HepG2 (cell line): Measurements from ENCODE around the gene DEGS1. TPM values are rescaled to one million over a fixed set of nuclear protein-coding genes. Genes with fewer than 3 reads are reported as not detected.

Experiments used
- ADNP ChIP-seq: sonication (generic); formaldehyde crosslinking; IDR thresholded peaks from 2 replicates; pipeline ENCODE4 v1.4.0; 2020; ENCODE audit warnings: missing genetic modification reagents
- BRCA1 ChIP-seq: sonication (generic); formaldehyde crosslinking; IDR thresholded peaks from 2 replicates; pipeline ENCODE4 v1.4.0; 2020; ENCODE audit warnings: missing genetic modification reagents
- CBFB ChIP-seq: sonication (generic); formaldehyde crosslinking; IDR thresholded peaks from 2 replicates; pipeline ENCODE4 v1.4.0; 2020; ENCODE audit warnings: missing genetic modification reagents
- CCDC6 ChIP-seq: sonication (generic); formaldehyde crosslinking; IDR thresholded peaks from 2 replicates; pipeline ENCODE4 v1.8.1; 2022; ENCODE audit warnings: mild to moderate bottlenecking, missing genetic modification reagents, moderate library complexity
- EEA1 ChIP-seq: sonication (generic); formaldehyde crosslinking; IDR thresholded peaks from 2 replicates; pipeline ENCODE4 v1.5.1; 2020; ENCODE audit warnings: mild to moderate bottlenecking, missing genetic modification reagents, borderline replicate concordance
- FOXC1 ChIP-seq: sonication (generic); formaldehyde crosslinking; IDR thresholded peaks from 2 replicates; pipeline ENCODE4 v1.8.0; 2022; ENCODE audit warnings: mild to moderate bottlenecking, missing genetic modification reagents, borderline replicate concordance
- HOXA5 ChIP-seq: sonication (generic); formaldehyde crosslinking; IDR thresholded peaks from 2 replicates; pipeline ENCODE4 v1.4.0; 2020; ENCODE audit warnings: missing genetic modification reagents
- KAT2B ChIP-seq: fragments of 150-350 bp; IDR thresholded peaks from 2 replicates; pipeline ENCODE4 v1.6.1; 2014; ENCODE audit warnings: low read depth, low read length, borderline replicate concordance
- MAZ ChIP-seq, 2 experiments: sonication (generic) in 1 of 2; formaldehyde crosslinking in 1 of 2; IDR thresholded peaks; 2 replicates each; pipeline versions ENCODE4 v1.5.0 to v1.6.1; 2012 to 2020; ENCODE audit warnings: low read depth in 2 of 2, mild to moderate bottlenecking in 2 of 2, borderline replicate concordance in 1 of 2, improper control_type of control experiment in 1 of 2, low read length in 1 of 2, missing genetic modification reagents in 1 of 2, moderate library complexity in 1 of 2
- MXD4 ChIP-seq: IDR thresholded peaks from 2 replicates; pipeline ENCODE4 v1.6.1; 2016; ENCODE audit warnings: mild to moderate bottlenecking, missing biosample characterization, missing genetic modification reagents
- SIX4 ChIP-seq: sonication (generic); formaldehyde crosslinking; IDR thresholded peaks from 2 replicates; pipeline ENCODE4 v1.4.0; 2020; ENCODE audit warnings: missing genetic modification reagents
- SP1 ChIP-seq, 2 experiments: fragments of 450-650 bp in 1 of 2; sonication (generic) in 1 of 2; formaldehyde crosslinking in 1 of 2; IDR thresholded peaks; 2 replicates each; pipeline versions ENCODE4 v1.4.0 to v1.6.1; 2016 to 2020; ENCODE audit warnings: missing genetic modification reagents in 1 of 2
- ZFP1 ChIP-seq: IDR thresholded peaks from 2 replicates; pipeline ENCODE4 v1.6.1; 2016
- ZNF260 ChIP-seq: sonication (generic); formaldehyde crosslinking; IDR thresholded peaks from 2 replicates; pipeline ENCODE4 v1.4.0; 2020; ENCODE audit warnings: missing genetic modification reagents, low read depth, mild to moderate bottlenecking, borderline replicate concordance
- ZNF329 ChIP-seq: sonication (generic); formaldehyde crosslinking; IDR thresholded peaks from 2 replicates; pipeline ENCODE4 v1.9.0; 2021; ENCODE audit warnings: low read depth, mild to moderate bottlenecking, missing genetic modification reagents
- ZNF468 ChIP-seq: sonication (generic); formaldehyde crosslinking; IDR thresholded peaks from 2 replicates; pipeline ENCODE4 v1.8.0; 2022; ENCODE audit warnings: mild to moderate bottlenecking, moderate library complexity, missing genetic modification reagents
- ZNF550 ChIP-seq: sonication (generic); formaldehyde crosslinking; IDR thresholded peaks from 2 replicates; pipeline ENCODE4 v1.4.0; 2020; ENCODE audit warnings: mild to moderate bottlenecking, missing genetic modification reagents, borderline replicate concordance
- ZNF709 ChIP-seq: sonication (generic); formaldehyde crosslinking; IDR thresholded peaks from 2 replicates; pipeline ENCODE4 v1.5.0; 2020; ENCODE audit warnings: mild to moderate bottlenecking, missing genetic modification reagents
- ZNF788 ChIP-seq: sonication (generic); formaldehyde crosslinking; IDR thresholded peaks from 2 replicates; pipeline ENCODE4 v1.5.0; 2020; ENCODE audit warnings: mild to moderate bottlenecking, missing genetic modification reagents, borderline replicate concordance
- polyA plus RNA-seq, 8 experiments: library from polyadenylated mRNA; depleted of rRNA in 3 of 8; stranded (reverse) in 7 of 8; unstranded in 1 of 8; fragments of >200 nt; fragmentation: Illumina TruSeq in 4 of 8; extraction: Trizol in 4 of 8; gene quantifications; 2 replicates each; pipeline versions ENCODE4 v1.2.1 to v1.2.3, GENCODE V29; 2011 to 2016; ENCODE audit warnings: low read depth in 4 of 8, missing spikeins in 1 of 8, mixed read lengths in 1 of 8; ENCODE audit not compliant: insufficient read depth in 1 of 8
- total RNA-seq, 5 experiments: library from RNA; depleted of rRNA; stranded (reverse); fragments of >200 nt; fragmentation: Illumina TruSeq; extraction: Trizol; gene quantifications; 2 replicates each; pipeline ENCODE4 v1.2.3, GENCODE V29; 2016; ENCODE audit warnings: low read depth in 1 of 5
- TF ChIP-seq, protein P1 (sequence below): sonication (generic); formaldehyde crosslinking; IDR thresholded peaks from 2 replicates; pipeline ENCODE4 v1.8.0; 2022; ENCODE audit warnings: mild to moderate bottlenecking, missing genetic modification reagents, moderate library complexity
- TF ChIP-seq, protein P2 (sequence below): sonication (generic); formaldehyde crosslinking; IDR thresholded peaks from 2 replicates; pipeline ENCODE4 v1.5.1; 2020; ENCODE audit warnings: missing genetic modification reagents, mild to moderate bottlenecking, borderline replicate concordance
- TF ChIP-seq, protein P3 (sequence below): IDR thresholded peaks from 2 replicates; pipeline ENCODE4 v1.6.1; 2016; ENCODE audit warnings: missing compliant biosample characterization, missing genetic modification reagents, borderline replicate concordance
- TF ChIP-seq, protein P4 (sequence below): sonication (generic); formaldehyde crosslinking; IDR thresholded peaks from 2 replicates; pipeline ENCODE4 v1.8.1; 2022; ENCODE audit warnings: mild to moderate bottlenecking, missing genetic modification reagents

DEGS1 gene
- total and polyA plus RNA-seq, 2 of the 13 experiments (the other 11 are each of a cell fraction or from before 2014, with no cell fraction given), result 18.1 to 35.9 TPM

DNA sequence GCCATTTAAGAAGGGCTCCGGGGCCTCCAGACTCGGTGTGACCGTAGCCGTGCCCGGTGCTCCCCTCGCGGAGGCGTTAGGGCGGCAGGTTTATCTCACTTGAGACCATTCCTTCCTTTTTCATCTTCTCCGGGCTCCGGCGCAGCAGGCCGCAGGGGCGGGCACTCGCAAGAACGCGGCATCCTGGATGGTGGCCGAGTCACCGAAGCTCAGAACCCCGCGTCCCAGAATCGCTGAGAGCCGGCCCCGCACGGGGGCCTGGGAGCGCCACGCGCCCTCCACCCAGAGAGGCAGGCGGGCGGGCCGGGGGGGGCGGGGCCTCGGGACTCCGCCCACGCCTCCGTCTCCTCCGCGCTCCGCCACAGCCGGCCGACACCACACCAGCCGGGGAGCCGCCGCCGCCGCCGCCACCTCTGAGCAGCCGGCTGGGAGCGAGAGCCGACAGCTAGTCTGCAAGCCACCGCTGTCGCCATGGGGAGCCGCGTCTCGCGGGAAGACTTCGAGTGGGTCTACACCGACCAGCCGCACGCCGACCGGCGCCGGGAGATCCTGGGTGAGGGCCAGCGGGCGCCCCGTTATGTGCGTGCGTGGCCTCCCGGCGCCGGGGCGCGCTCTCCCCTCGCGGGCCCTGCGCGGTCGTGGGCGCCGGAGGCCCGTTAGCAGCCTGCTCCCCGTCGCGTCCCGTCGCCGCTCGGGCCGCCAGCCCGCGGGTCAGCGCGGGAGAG is at the start of gene DEGS1 (continued):
- TF ChIP-seq ZNF260 (no peak), SIX4 (no peak), MXD4 (no peak), CBFB (CRISPR knock-in tag) (no peak), SP1 (IDR thresholded peaks at IDR 0.05) (no peak), SP1 (CRISPR knock-in tag; IDR thresholded peaks at IDR 0.05) (no peak; the same call in 1 of the 2 replicates), ZNF550 (CRISPR knock-in tag) (no peak), BRCA1 (CRISPR knock-in tag) (no peak), ZNF788 (CRISPR knock-in tag) (no peak; the same call in 1 of the 2 replicates), KAT2B (no peak), ADNP (CRISPR knock-in tag) (no peak), EEA1 (CRISPR knock-in tag) (no peak), ZNF468 (no peak), HOXA5 (no peak), ZNF709 (CRISPR knock-in tag) (no peak; the same call in 1 of the 2 replicates), ZNF329 (CRISPR knock-in tag) (peak; percentile 80; the same call in 1 of the 2 replicates), ZFP1 (CRISPR knock-in tag) (no peak), CCDC6 (CRISPR knock-in tag) (peak; percentile 43; the same call in 1 of the 2 replicates), MAZ (IDR thresholded peaks at IDR 0.05; ENCODE audit: borderline replicate concordance, low read depth, low read length) (no peak), MAZ (CRISPR knock-in tag; IDR thresholded peaks at IDR 0.05; ENCODE audit: low read depth) (peak; percentile 70), FOXC1 (CRISPR knock-in tag) (no peak)
- TF ChIP-seq, protein P1, sequence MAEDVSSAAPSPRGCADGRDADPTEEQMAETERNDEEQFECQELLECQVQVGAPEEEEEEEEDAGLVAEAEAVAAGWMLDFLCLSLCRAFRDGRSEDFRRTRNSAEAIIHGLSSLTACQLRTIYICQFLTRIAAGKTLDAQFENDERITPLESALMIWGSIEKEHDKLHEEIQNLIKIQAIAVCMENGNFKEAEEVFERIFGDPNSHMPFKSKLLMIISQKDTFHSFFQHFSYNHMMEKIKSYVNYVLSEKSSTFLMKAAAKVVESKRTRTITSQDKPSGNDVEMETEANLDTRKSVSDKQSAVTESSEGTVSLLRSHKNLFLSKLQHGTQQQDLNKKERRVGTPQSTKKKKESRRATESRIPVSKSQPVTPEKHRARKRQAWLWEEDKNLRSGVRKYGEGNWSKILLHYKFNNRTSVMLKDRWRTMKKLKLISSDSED (CRISPR knock-in tag), result no peak
- TF ChIP-seq, protein P2, sequence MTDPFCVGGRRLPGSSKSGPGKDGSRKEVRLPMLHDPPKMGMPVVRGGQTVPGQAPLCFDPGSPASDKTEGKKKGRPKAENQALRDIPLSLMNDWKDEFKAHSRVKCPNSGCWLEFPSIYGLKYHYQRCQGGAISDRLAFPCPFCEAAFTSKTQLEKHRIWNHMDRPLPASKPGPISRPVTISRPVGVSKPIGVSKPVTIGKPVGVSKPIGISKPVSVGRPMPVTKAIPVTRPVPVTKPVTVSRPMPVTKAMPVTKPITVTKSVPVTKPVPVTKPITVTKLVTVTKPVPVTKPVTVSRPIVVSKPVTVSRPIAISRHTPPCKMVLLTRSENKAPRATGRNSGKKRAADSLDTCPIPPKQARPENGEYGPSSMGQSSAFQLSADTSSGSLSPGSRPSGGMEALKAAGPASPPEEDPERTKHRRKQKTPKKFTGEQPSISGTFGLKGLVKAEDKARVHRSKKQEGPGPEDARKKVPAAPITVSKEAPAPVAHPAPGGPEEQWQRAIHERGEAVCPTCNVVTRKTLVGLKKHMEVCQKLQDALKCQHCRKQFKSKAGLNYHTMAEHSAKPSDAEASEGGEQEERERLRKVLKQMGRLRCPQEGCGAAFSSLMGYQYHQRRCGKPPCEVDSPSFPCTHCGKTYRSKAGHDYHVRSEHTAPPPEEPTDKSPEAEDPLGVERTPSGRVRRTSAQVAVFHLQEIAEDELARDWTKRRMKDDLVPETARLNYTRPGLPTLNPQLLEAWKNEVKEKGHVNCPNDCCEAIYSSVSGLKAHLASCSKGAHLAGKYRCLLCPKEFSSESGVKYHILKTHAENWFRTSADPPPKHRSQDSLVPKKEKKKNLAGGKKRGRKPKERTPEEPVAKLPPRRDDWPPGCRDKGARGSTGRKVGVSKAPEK (CRISPR knock-in tag), result no peak
- TF ChIP-seq, protein P3, sequence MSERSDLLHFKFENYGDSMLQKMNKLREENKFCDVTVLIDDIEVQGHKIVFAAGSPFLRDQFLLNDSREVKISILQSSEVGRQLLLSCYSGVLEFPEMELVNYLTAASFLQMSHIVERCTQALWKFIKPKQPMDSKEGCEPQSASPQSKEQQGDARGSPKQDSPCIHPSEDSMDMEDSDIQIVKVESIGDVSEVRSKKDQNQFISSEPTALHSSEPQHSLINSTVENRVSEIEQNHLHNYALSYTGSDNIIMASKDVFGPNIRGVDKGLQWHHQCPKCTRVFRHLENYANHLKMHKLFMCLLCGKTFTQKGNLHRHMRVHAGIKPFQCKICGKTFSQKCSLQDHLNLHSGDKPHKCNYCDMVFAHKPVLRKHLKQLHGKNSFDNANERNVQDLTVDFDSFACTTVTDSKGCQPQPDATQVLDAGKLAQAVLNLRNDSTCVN, result no peak
- TF ChIP-seq, protein P4, sequence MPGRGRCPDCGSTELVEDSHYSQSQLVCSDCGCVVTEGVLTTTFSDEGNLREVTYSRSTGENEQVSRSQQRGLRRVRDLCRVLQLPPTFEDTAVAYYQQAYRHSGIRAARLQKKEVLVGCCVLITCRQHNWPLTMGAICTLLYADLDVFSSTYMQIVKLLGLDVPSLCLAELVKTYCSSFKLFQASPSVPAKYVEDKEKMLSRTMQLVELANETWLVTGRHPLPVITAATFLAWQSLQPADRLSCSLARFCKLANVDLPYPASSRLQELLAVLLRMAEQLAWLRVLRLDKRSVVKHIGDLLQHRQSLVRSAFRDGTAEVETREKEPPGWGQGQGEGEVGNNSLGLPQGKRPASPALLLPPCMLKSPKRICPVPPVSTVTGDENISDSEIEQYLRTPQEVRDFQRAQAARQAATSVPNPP, result peak; percentile 83; the same call in 1 of the 2 replicates
